Endometrial microvascular endothelial cells (primary cell): ENCODE data around the gene LGI4. TPM values are rescaled to one million over a fixed set of nuclear protein-coding genes. Genes with fewer than 3 reads are reported as not detected.
"Not testable (repeated sequence)": the region's sequence is repeated elsewhere in the genome, so short reads cannot be mapped to it uniquely, and the experiment has no call there.

Experiments
- in situ Hi-C: cut with HindIII; loops from 2 replicates; pipeline ENCODE4 v1.10.0; 2017; ENCODE audit warnings: low sequenced_read_pairs, low pct_unique_long_range_greater_than_20kb; ENCODE audit errors: inconsistent ontology term
- total RNA-seq: library from RNA; depleted of rRNA; stranded (reverse); fragments of >200 nt; gene quantifications from one replicate; pipeline ENCODE4 v1.2.3, GENCODE V29; 2015; ENCODE audit errors: inconsistent ontology term

LGI4 gene
- total RNA-seq, 1 donor from 2014 or later = not detected

DNA sequence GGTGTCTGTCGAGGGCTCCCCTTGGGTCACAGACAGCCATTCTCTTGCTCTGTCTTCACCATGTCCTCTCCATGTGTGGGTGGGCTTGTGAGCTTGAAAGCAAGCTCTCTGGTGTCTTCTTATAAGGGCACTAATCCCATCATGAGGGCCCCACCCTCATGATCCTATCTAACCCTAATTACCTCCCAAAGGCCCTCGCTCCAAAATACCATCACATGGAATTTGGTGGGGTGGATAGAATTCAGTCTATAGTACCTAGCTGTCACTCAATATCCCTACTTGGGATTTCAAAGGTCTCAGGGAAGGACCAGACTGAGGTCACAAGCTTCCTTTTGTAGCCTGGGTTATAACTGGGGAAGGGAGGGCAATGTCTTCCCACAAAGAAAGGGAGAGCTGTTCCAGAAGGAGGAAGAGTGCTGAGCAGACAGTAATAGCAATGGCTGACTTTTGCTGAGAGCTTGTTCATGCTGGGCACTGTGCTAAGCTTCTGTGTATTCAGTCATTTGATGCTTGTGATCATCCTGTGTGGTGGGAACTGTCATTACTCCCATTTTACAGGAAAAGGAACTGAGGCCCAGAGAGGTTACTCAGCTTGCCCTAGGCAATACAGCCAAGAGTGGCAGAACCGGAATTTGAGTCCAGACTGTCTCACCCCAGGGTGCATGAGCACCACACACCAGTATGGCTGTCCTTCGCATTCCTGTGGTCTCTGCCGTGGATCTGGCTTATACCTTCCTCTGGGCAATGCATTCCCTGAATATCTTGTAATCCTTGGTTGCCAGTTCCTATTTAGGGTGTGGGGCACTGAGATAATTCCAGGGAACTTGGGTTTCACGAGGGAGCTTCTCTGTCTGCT is 27.8 kb upstream of the LGI4 start:
- in situ Hi-C loops = no loop called here

DNA sequence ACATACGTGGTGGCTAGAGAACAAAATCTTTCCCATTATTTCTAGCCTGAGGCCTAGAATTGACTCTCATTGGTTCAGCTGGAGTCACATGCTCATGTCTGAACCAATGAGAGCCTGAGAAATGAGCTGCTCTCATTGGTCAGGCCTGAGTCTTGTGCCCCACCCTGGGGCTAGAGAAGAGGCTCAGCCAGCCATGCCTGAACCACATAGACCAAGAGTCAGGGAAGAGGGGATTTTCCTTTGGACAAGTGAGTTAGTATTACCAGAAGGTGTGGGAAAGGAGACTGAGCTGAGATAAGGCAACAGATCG is 26.5 kb upstream of the LGI4 start:
- in situ Hi-C loops = no loop called here

DNA sequence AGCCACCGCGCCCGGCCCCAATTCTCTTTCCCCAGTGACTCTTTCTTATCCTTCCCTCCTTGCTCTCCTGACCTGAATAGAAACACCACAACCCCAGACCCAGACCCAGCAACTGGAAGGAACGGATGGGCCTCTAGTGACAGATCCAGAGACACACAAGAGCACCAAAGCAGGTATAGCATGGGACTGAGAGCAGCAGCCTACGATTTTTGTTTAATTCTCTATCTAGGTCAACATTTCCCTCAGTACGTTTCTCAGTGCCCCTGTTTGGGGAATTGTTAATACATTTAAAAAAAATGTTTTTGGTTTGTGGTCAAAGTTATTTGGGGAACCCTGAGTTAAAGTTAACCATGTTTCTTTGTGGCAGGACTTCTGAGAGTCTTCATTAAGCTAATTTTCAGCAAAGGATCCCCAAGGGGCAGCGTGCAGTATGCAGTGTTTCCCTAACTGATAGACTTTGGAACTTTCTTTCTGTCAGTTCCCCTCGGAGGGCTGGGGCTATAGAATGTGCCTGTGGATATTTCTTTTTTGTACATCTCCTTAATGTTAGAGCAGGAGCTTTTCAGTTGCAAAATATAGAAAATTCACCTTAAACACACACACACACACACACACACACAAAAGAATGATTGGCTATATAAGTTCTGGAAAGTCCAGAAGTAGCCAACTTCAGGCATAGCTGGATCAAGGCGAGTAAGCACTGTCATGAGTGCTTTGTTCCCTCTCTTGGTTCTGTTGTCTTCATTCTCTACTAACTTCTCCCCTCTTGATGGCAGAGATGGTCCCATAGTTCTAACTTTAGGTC is 26.0 kb upstream of the LGI4 start:
- in situ Hi-C loops = no loop called here

GRCh38 chr19:35159606-35160005 is 24.7 kb upstream of the LGI4 start:
- in situ Hi-C loops = no loop called here

DNA sequence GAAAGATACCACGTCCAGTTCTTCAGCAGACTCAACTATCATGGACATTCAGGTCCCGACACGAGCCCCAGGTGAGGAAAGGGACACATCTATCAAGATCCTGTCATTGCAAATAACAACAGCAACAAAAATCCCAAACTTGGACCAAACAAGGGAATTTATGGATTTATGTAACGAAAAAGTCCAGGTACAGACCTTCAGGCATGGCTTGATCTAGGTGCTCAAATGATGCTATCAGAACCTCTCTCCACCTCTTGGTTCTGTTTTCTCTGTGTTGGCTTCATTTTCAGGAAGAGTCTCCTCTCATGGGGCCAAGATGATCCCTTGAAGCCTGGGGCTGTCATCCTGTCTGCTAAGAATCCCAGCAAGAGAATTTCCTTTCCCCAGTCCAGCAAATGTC is 22.6 kb upstream of the LGI4 start:
- in situ Hi-C loops = no loop called here

DNA sequence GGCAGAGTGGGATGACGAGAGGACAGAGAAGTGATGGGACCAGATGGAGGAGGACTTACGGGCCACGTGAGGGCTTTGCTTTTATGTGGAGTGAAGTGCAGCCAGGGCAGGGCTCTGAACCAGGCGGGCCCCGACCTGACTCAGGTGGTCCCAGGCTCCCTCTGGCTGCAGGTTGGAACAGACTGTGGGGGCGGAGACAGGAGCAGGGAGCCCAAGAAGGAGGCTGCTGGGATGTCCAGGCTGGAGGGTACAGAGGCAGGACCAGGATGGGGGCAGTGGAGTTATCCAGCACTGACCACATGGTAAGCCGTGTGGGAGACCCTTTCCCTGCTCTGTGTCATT is 21.8 kb upstream of the LGI4 start:
- in situ Hi-C loops = no loop called here

DNA sequence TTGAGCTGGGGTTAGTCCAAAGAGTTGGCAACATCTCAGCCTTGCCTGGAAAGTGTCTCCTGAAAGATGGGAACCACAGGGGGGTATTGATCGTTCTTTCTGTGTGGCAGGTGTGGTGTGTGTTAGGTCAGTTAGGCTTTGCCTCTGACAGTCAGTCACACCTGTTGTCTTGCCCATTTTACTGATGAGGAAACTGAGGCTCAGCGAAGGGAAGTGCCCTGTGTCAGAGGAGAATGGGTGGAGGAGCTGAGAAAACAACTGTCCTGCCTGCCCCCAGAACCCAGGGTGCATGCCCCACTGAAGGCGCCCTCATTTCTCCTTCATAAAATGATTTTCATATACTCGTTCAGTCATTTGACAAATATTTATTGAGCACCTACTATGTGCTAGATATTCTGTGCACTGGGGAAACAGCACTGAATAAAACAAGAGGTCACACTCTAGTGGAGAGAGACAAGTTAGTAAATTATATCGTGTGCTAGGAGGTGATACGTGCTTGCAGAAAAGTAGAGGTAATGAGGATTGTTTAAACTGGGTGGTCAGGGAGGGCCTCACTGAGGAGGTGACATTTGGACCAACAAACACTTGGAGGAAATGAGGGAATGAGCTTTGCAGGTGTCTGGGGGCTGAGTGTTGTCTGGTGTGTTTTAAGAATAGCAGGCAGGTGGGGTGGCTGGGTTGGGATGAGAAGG is 21.3 kb upstream of the LGI4 start:
- in situ Hi-C loops = no loop called here

DNA sequence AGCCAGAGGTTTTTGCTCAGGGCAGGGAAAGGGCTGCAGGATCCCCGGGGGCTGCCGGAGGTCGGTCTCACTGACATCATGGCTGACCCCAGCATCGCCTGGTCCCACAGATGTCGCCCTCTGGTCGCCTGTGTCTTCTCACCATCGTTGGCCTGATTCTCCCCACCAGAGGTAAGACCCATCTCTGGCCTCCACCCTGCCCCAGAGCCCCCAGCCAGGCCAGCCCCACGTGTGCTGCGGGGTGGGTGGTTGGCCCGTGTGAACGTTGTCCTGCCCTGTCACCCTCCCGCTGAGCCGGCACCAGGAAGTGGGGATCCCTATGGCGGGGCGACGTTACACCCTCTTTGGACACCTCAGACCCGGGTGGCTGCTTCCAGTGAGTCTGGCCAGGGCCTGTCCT is 20.6 kb upstream of the LGI4 start:
- in situ Hi-C loops = no loop called here

GRCh38 chr19:35154525-35155406 is 19.9 kb upstream of the LGI4 start, which contains the start of gene FXYD5:
FXYD5 (plus strand) TSS chr19:35154735; CDS start chr19:35155551, 816 bp downstream.
- in situ Hi-C loops = no loop called here

GRCh38 chr19:35153701-35154524 is 19.1 kb upstream of the LGI4 start:
- in situ Hi-C loops = no loop called here

DNA sequence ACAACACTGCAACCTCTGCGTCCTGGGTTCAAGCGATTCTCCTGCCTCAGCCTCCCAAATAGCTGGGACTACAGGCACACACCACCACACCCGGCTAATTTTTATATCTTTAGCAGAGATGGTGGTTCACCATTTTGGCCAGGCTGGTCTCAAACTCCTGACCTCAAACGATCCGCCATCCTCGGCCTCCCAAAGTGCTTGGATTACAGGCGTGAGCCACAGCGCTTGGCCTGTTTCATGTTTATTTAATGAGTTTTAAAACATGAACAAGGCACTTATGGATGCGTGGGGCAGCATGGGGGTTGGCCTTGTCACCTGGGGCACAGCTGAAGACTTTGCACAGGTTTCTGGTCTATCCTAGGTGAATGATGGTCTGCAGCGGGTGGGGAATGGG is 18.3 kb upstream of the LGI4 start:
- in situ Hi-C loops = not testable (repeated sequence)

DNA sequence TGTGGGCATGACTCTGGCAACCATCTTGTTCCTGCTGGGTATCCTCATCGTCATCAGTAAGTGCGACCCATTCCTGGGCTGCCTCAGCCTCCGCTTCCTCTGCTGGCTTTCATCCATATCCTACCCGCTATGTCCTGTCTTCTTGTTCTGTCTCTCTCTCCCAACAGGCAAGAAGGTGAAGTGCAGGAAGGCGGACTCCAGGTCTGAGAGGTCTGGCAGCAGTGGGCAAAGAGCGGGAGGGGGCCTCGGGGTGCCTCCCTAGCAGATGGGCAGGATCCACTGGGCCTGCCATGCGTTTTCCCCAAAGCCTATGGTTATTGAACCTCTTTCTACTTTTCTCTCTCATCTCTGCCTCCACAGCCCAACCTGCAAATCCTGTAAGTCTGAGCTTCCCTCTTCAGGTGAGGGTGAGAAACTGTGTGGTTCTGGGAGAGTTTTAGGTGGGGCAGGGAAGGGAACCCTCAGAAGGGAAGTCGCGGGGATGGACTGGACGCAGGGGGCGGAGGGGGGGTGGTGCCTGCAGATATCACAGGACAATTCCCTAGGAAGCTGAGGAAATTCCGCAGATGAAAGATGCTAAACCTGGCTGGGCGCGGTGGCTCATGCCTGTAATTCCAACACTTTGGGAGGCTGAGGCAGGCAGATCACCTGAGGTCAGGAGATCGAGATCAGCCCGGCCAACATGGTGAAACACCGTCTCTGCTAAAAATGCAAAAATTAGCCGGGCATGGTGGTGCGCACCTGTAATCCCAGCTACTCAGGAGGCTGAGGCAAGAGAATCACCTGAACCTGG is 16.6 kb upstream of the LGI4 start:
- in situ Hi-C loops = no loop called here

GRCh38 chr19:35150445-35150844 is 15.6 kb upstream of the LGI4 start:
- in situ Hi-C loops = no loop called here

DNA sequence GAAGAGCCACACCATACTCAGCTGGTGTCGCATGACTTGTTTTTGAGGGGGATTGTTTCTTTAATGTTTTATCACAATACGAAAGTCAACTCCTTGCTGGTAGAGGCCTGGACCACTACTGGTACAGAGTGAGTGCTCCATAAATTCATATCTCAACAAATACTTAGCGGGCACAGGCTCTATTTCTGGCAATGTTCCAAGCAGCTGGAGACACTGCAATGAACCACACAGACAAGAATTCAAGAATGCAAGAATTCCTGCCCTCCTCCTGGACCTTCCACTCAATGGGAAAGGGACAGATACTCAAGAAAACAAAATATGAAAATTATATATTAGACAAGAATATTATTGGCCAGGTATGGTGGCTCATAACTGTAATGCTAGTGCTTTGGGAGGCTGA is 14.6 kb upstream of the LGI4 start:
- in situ Hi-C loops = no loop called here

DNA sequence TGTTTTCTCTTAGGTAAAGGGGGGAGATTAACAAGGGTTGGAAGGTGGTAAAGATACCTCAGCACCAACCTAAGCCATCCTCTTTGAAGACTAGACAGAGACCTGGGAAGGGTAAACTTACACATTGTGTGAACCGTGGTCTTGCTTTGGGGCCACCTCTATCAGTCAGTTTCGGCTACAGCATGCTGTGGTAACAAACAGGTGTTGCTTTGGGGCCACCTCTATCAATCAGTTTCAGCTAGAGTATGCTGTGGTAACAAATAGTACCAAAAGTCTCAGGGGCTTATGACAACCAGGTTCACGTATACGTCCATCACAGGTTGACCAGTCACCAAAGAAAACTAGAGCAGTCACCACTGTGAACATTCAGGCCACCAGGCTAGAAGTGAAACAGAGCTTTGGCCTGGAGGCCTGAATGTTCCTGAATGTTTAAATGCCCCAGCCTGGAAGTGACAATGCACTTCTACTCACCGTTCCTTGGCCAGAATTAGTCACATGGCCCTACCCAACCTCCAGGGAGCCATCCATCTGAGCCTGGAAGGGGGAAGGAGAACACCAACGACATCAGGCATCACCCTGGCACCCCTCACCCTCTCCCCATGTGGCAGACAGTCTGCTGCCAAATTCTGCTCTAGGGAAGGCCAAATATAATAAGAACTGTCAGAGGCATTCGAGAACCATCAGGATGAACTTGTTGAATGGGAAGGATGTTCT is 12.0 kb upstream of the LGI4 start:
- in situ Hi-C loops = no loop called here

- in situ Hi-C loops = no loop called here
Observed at GRCh38 chr19:35144600-35145436, 10.0 kb upstream of the LGI4 start.
